Breast epithelium (tissue), 4 donors: ENCODE results near the gene HDAC4. TPM values are rescaled to one million over a fixed set of nuclear protein-coding genes. Genes with fewer than 3 reads are reported as not detected.

Experiments used
- DNase-seq, 2 donors: peaks; one replicate each; pipeline ENCODE4 v3.0.0-alpha.2; 2019; ENCODE audit warnings: low spot score in 2 of 2
- H3K27ac ChIP-seq, 2 donors: fragments of 200-600 bp; sonication (generic) in 1 of 2; one replicate each; pipeline ENCODE4 v1.5.1; 2016 to 2019; ENCODE audit warnings: mild to moderate bottlenecking in 1 of 2
- H3K27me3 ChIP-seq, 2 donors: fragments of 200-600 bp; sonication (generic) in 1 of 2; one replicate each; pipeline versions ENCODE4 v1.5.1 to v1.6.0; 2017 to 2019; ENCODE audit warnings: control low read depth in 1 of 2, mild to moderate bottlenecking in 1 of 2
- H3K36me3 ChIP-seq: fragments of 200-600 bp; one replicate; pipeline ENCODE4 v1.5.1; 2019
- H3K4me1 ChIP-seq, 2 donors: fragments of 200-600 bp; sonication (generic); one replicate each; pipeline ENCODE4 v1.5.1; 2016 to 2019; ENCODE audit warnings: control low read depth in 1 of 2
- H3K4me3 ChIP-seq, 3 donors: fragments of 200-600 bp; sonication (generic); 1 replicate in 2 of 3; 2 replicates in 1 of 3; pipeline ENCODE4 v1.5.1; 2016 to 2019; ENCODE audit warnings: mild to moderate bottlenecking in 3 of 3, moderate library complexity in 2 of 3
- H3K9me3 ChIP-seq, 2 donors: fragments of 200-600 bp; sonication (generic) in 1 of 2; one replicate each; pipeline ENCODE4 v1.5.1; 2016 to 2019; ENCODE audit warnings: control low read depth in 1 of 2
- CTCF ChIP-seq, 3 donors: fragments of 450-650 bp; IDR thresholded peaks; one replicate each; pipeline ENCODE4 v1.5.1; 2016 to 2017; ENCODE audit warnings: antibody characterized with exemption in 3 of 3, mild to moderate bottlenecking in 3 of 3, moderate library complexity in 3 of 3
- POLR2A ChIP-seq: fragments of 450-650 bp; IDR thresholded peaks from one replicate; pipeline ENCODE4 v1.6.1; 2016; ENCODE audit warnings: antibody characterized with exemption, mild to moderate bottlenecking, moderate library complexity
- POLR2AphosphoS5 ChIP-seq, 3 donors: sonication (generic); formaldehyde crosslinking; IDR thresholded peaks; one replicate each; pipeline ENCODE4 v1.6.1; 2017; ENCODE audit warnings: antibody characterized with exemption in 3 of 3
- intact Hi-C: fragments of 100-400 bp; cut with DNase I; formaldehyde crosslinking; loops from one replicate; pipeline ENCODE4 v1.15.1; 2023; ENCODE audit warnings: low total_unique reads
- total RNA-seq, 3 donors: library from RNA; depleted of rRNA; stranded (reverse); fragments of >200 nt; gene quantifications; one replicate each; pipeline ENCODE4 v1.1.0, GENCODE V29; 2016

The HDAC4 gene
- total RNA-seq, 3 donors from 2014 or later, result 20.3 to 36.0 (median 32.8) TPM

- no peaks in the 10 kb centered on the region for H3K9me3 ChIP-seq
- H3K4me1 ChIP-seq, result no peaks in the 10 kb centered on the region
- TF ChIP-seq POLR2A (no peak), POLR2AphosphoS5 (IDR thresholded peaks at IDR 0.05) (no peak), CTCF (IDR thresholded peaks at IDR 0.05) (no peak)
- peak in 1 of 2 donors; percentile 10 for DNase-seq
- no peak overlapping the region for H3K4me3 ChIP-seq
- no peaks in the 10 kb centered on the region for H3K27me3 ChIP-seq
- intact Hi-C loops, result no loop called here
- no peak overlapping the region for H3K27ac ChIP-seq
- H3K36me3 ChIP-seq, result no peaks in the 10 kb centered on the region
Observed at GRCh38 chr2:239208465-239209180, 192.2 kb downstream of the HDAC4 start.

GRCh38 chr2:239206851-239207250 is 194.0 kb downstream of the HDAC4 start:
- TF ChIP-seq POLR2AphosphoS5 (IDR thresholded peaks at IDR 0.05) (no peak), CTCF (IDR thresholded peaks at IDR 0.05) (no peak), POLR2A (no peak)
- no peak overlapping the region for H3K4me3 ChIP-seq
- H3K4me1 ChIP-seq, result no peaks in the 10 kb centered on the region
- no peaks in the 10 kb centered on the region for H3K27me3 ChIP-seq
- no peaks in the 10 kb centered on the region for H3K9me3 ChIP-seq
- no peak for DNase-seq
- no peaks in the 10 kb centered on the region for H3K36me3 ChIP-seq
- no peak overlapping the region for H3K27ac ChIP-seq
- intact Hi-C loops, result no loop called here

GRCh38 chr2:239206042-239206441 is 194.8 kb downstream of the HDAC4 start:
- H3K27ac ChIP-seq, result no peak overlapping the region
- no peaks in the 10 kb centered on the region for H3K9me3 ChIP-seq
- peak in 1 of 2 donors; percentile 24 for DNase-seq
- H3K36me3 ChIP-seq, result no peaks in the 10 kb centered on the region
- H3K4me1 ChIP-seq, result no peaks in the 10 kb centered on the region
- TF ChIP-seq POLR2AphosphoS5 (IDR thresholded peaks at IDR 0.05), result no peak
- no peak for TF ChIP-seq POLR2A
- TF ChIP-seq CTCF (IDR thresholded peaks at IDR 0.05), result no peak
- intact Hi-C loops, result no loop called here
- no peak overlapping the region for H3K4me3 ChIP-seq
- H3K27me3 ChIP-seq, result no peaks in the 10 kb centered on the region

- H3K4me3 ChIP-seq, result no peak overlapping the region
- H3K36me3 ChIP-seq, result no peaks in the 10 kb centered on the region
- intact Hi-C loops, result no loop called here
- no peaks in the 10 kb centered on the region for H3K27me3 ChIP-seq
- peak in 1 of 2 donors; percentile 37 for DNase-seq
- TF ChIP-seq POLR2AphosphoS5 (IDR thresholded peaks at IDR 0.05), result no peak
- no peak for TF ChIP-seq POLR2A
- TF ChIP-seq CTCF (IDR thresholded peaks at IDR 0.05), result no peak
- H3K27ac ChIP-seq, result no peak overlapping the region
- no peaks in the 10 kb centered on the region for H3K9me3 ChIP-seq
- no peaks in the 10 kb centered on the region for H3K4me1 ChIP-seq
Observed at GRCh38 chr2:239204876-239205468, 195.8 kb downstream of the HDAC4 start.

- DNase-seq, result peak in 1 of 2 donors; percentile 38
- Histone ChIP-seq H3K27me3 (no peaks in the 10 kb centered on the region), H3K4me1 (no peaks in the 10 kb centered on the region), H3K9me3 (no peaks in the 10 kb centered on the region), H3K36me3 (no peaks in the 10 kb centered on the region), H3K4me3 (no peak overlapping the region), H3K27ac (no peak overlapping the region)
- no peak for TF ChIP-seq POLR2AphosphoS5 (IDR thresholded peaks at IDR 0.05)
- intact Hi-C loops, result no loop called here
Observed at GRCh38 chr2:239204136-239204875, 196.5 kb downstream of the HDAC4 start.
